HCT116 (cell line): ENCODE results near the gene MYLK. TPM values are rescaled to one million over a fixed set of nuclear protein-coding genes. Genes with fewer than 3 reads are reported as not detected.

ENCODE experiments used
- ATAC-seq: fragments of 200-7000 bp; cut with Tn5 transposase; 2 replicates; pipeline ENCODE4 v1.9.1; 2020; ENCODE audit warnings: mild to moderate bottlenecking, moderate library complexity
- BruUV-seq: library from RNA; stranded (reverse); fragments of 400-500 nt; replicated peaks from 2 replicates; lab custom pipeline; 2021; lab: Mats Ljungman, UMichigan
- CTCF ChIA-PET: fragments of 300-600 bp; sonication (Branson Sonifier 250); formaldehyde crosslinking; loops from one replicate; lab custom pipeline; 2021; ENCODE audit warnings: antibody characterized with exemption; lab: Charles Lee
- POLR2A ChIA-PET: fragments of 300-600, 350-600 bp; sonication (Branson Sonifier 250); formaldehyde crosslinking; loops from one replicate; lab custom pipeline; 2021; ENCODE audit warnings: antibody characterized with exemption; lab: Charles Lee
- RAD21 ChIA-PET, 2 experiments: fragments of 300-600 bp; sonication (Branson Sonifier 250); formaldehyde crosslinking; loops; one replicate each; lab custom pipeline; 2023; ENCODE audit warnings: low total read pairs in 2 of 2; ENCODE audit not compliant: uncharacterized antibody in 2 of 2, unreplicated experiment in 2 of 2, low non-redundant PET in 1 of 2; lab: Charles Lee
- DNase-seq: peaks from one replicate; pipeline ENCODE4 v3.0.0-alpha.2; 2010; ENCODE audit warnings: low read depth, low spot score
- H2AFZ ChIP-seq: fragments of 200-600 bp; shearing (Covaris generic), sonication (generic); 2 replicates; pipeline ENCODE4 v1.6.1; 2017; ENCODE audit warnings: low read depth, mixed run types, mixed read lengths, antibody characterized with exemption, low read length; ENCODE audit not compliant: poor library complexity, severe bottlenecking
- H3K27ac ChIP-seq: 2 replicates; pipeline ENCODE4 v1.5.1; 2012; ENCODE audit warnings: low read depth, low read length
- H3K27me3 ChIP-seq: fragments of 200-600 bp; sonication (generic); 2 replicates; pipeline ENCODE4 v1.6.1; 2016; ENCODE audit warnings: mixed run types, low read length, mixed read lengths; ENCODE audit not compliant: insufficient read depth
- H3K36me3 ChIP-seq, 2 experiments: fragments of 200-500 bp in 1 of 2; fragments of 200-600 bp in 1 of 2; sonication (Bioruptor generic) in 1 of 2; sonication (generic) in 1 of 2; 2 replicates each; pipeline versions ENCODE4 v1.5.1 to v1.6.1; 2014 to 2016; ENCODE audit warnings: low read length in 2 of 2, inconsistent platforms in 1 of 2, mixed read lengths in 1 of 2, mixed run types in 1 of 2; ENCODE audit not compliant: insufficient read depth in 2 of 2, control insufficient read depth in 1 of 2
- H3K4me1 ChIP-seq, 2 experiments: fragments of 200-600 bp in 1 of 2; sonication (generic) in 1 of 2; 2 replicates each; pipeline versions ENCODE4 v1.5.1 to v1.6.1; 2012 to 2017; ENCODE audit warnings: low read length in 2 of 2, inconsistent platforms in 1 of 2, mild to moderate bottlenecking in 1 of 2, mixed read lengths in 1 of 2, mixed run types in 1 of 2, moderate library complexity in 1 of 2; ENCODE audit not compliant: insufficient read depth in 2 of 2, control insufficient read depth in 1 of 2
- H3K4me2 ChIP-seq: fragments of 200-600 bp; sonication (generic); 2 replicates; pipeline ENCODE4 v1.6.1; 2017; ENCODE audit warnings: mixed run types, low read length, mixed read lengths
- H3K4me3 ChIP-seq, 2 experiments: fragments of 200-600 bp in 1 of 2; sonication (generic) in 1 of 2; replicated peaks in 1 of 2; 2 replicates each; pipeline ENCODE4 v1.5.1; 2011 to 2016; ENCODE audit warnings: low read length in 2 of 2, control low read depth in 1 of 2, low read depth in 1 of 2, mild to moderate bottlenecking in 1 of 2, mixed read lengths in 1 of 2, mixed run types in 1 of 2
- H3K79me2 ChIP-seq: fragments of 200-600 bp; sonication (generic); 2 replicates; pipeline ENCODE4 v1.6.1; 2017; ENCODE audit warnings: mild to moderate bottlenecking, mixed run types, low read length, moderate library complexity, mixed read lengths; ENCODE audit not compliant: insufficient read depth
- H3K9ac ChIP-seq: fragments of 200-600 bp; sonication (generic); 2 replicates; pipeline ENCODE4 v1.6.1; 2016; ENCODE audit warnings: low read length, mixed read lengths
- H3K9me2 ChIP-seq: fragments of 200-600 bp; sonication (generic), shearing (Covaris generic); 2 replicates; pipeline ENCODE4 v1.6.1; 2017; ENCODE audit warnings: mixed run types, mild to moderate bottlenecking, moderate library complexity; ENCODE audit not compliant: insufficient read depth
- H3K9me3 ChIP-seq, 2 experiments: fragments of 200-500 bp in 1 of 2; fragments of 200-600 bp in 1 of 2; sonication (Bioruptor generic) in 1 of 2; sonication (generic) in 1 of 2; 2 replicates each; pipeline ENCODE4 v1.6.1; 2014 to 2017; ENCODE audit warnings: low read length in 2 of 2, mixed read lengths in 2 of 2, inconsistent platforms in 1 of 2, low read depth in 1 of 2, mild to moderate bottlenecking in 1 of 2, mixed run types in 1 of 2, moderate library complexity in 1 of 2; ENCODE audit not compliant: control insufficient read depth in 1 of 2, insufficient read depth in 1 of 2
- H4K20me1 ChIP-seq: fragments of 200-600 bp; sonication (generic), shearing (Covaris generic); 2 replicates; pipeline ENCODE4 v1.6.1; 2017; ENCODE audit warnings: mixed run types, mild to moderate bottlenecking, moderate library complexity; ENCODE audit not compliant: insufficient read depth
- CTCF ChIP-seq, 3 experiments: fragments of 200-600 bp in 1 of 3; sonication (generic) in 1 of 3; IDR thresholded peaks in 2 of 3; conservative IDR thresholded peaks in 1 of 3; 2 replicates each; pipeline ENCODE4 v1.5.1; 2012 to 2017; ENCODE audit warnings: low read depth in 2 of 3, low read length in 2 of 3, antibody characterized with exemption in 1 of 3, borderline replicate concordance in 1 of 3, control low read depth in 1 of 3, mild to moderate bottlenecking in 1 of 3, mixed read lengths in 1 of 3, mixed run types in 1 of 3, moderate library complexity in 1 of 3; ENCODE audit not compliant: insufficient read depth in 1 of 3
- EZH2phosphoT487 ChIP-seq: fragments of 200-600 bp; IDR thresholded peaks from 2 replicates; pipeline ENCODE4 v1.6.1; 2018; ENCODE audit warnings: antibody characterized with exemption, borderline replicate concordance
- MAX ChIP-seq: IDR thresholded peaks from 2 replicates; pipeline ENCODE4 v1.6.1; 2012
- POLR2AphosphoS5 ChIP-seq: IDR thresholded peaks from 2 replicates; pipeline ENCODE4 v1.6.1; 2011; ENCODE audit warnings: mild to moderate bottlenecking, low read depth, low read length, moderate library complexity
- REST ChIP-seq: IDR thresholded peaks from 2 replicates; pipeline ENCODE4 v1.6.1; 2012; ENCODE audit warnings: low read depth
- ZNF274 ChIP-seq: fragments of 200-500 bp; sonication (Bioruptor generic); IDR thresholded peaks from 2 replicates; pipeline ENCODE4 v1.6.1; 2014; ENCODE audit warnings: mild to moderate bottlenecking, low read depth, low read length, inconsistent platforms
- intact Hi-C: fragments of 100-400 bp; cut with micrococcal nuclease; formaldehyde crosslinking; loops from 2 replicates; pipeline ENCODE4 v1.10.0; 2022
- total RNA-seq: library from RNA; stranded (reverse); gene quantifications from one replicate; pipeline ENCODE4 v1.2.1, GENCODE V29; 2021; ENCODE audit not compliant: unreplicated experiment

The MYLK gene
- total RNA-seq, 1 experiment from 2014 or later = 3.8 TPM

GRCh38 chr3:123758081-123758564, 126.0 kb downstream of the MYLK start:
- H3K36me3 ChIP-seq = no peaks in the 10 kb centered on the region
- POLR2A ChIA-PET = no interaction called here
- peaks cover 10 to 17% of the 10 kb centered on the region in 2 experiments; a peak in 3 of 4 replicates for H3K4me1 ChIP-seq
- H3K4me3 ChIP-seq = no peak overlapping the region
- ATAC-seq (no peak), DNase-seq (no peak)
- no peak overlapping the region for H2AFZ ChIP-seq
- H3K79me2 ChIP-seq = no peaks in the 10 kb centered on the region
- no TSS peak for BruUV-seq
- no peaks in the 10 kb centered on the region for H3K9me3 ChIP-seq
- TF ChIP-seq MAX (no peak), EZH2phosphoT487 (no peak), ZNF274 (no peak), POLR2AphosphoS5 (no peak), CTCF (IDR thresholded peaks at IDR 0.05 in 2 of 3, conservative IDR thresholded peaks at IDR 0.05 in 1 of 3; ENCODE audit: borderline replicate concordance in 1 of 3, insufficient read depth in 1 of 3, low read depth in 2 of 3, low read length in 2 of 3) (no peak), REST (no peak)
- no peaks in the 10 kb centered on the region; the same call in 1 of the 2 replicates for H4K20me1 ChIP-seq
- H3K9ac ChIP-seq = no peak overlapping the region
- RAD21 ChIA-PET = no interaction called here
- CTCF ChIA-PET = no interaction called here
- H3K27ac ChIP-seq = no peak overlapping the region
- H3K9me2 ChIP-seq = no peaks in the 10 kb centered on the region
- H3K4me2 ChIP-seq = no peak overlapping the region
- no peaks in the 10 kb centered on the region for H3K27me3 ChIP-seq
- intact Hi-C loops = no loop called here
